Effector memory CD8-positive, alpha-beta T cell (primary cell): ENCODE data around the gene MGAT3.

ENCODE experiments used
- ATAC-seq: fragments of 150-1000 bp; cut with Tn5 transposase; replicated peaks from 2 replicates; pipeline ENCODE4 v1.10.0; 2021; ENCODE audit warnings: mild to moderate bottlenecking, moderate library complexity
- DNase-seq, 3 experiments: peaks; one replicate each; pipeline ENCODE4 v3.0.0; 2021
- H3K27ac Mint-ChIP-seq, 2 donors: one replicate each; pipeline ENCODE4 v1.8.0; 2022; ENCODE audit warnings: mild to moderate bottlenecking in 2 of 2, mixed read lengths in 2 of 2, moderate library complexity in 2 of 2
- H3K27me3 Mint-ChIP-seq, 2 donors: one replicate each; pipeline ENCODE4 v1.8.0; 2022; ENCODE audit warnings: mixed read lengths in 2 of 2
- H3K36me3 Mint-ChIP-seq: one replicate; pipeline ENCODE4 v1.8.0; 2022; ENCODE audit warnings: mild to moderate bottlenecking, moderate library complexity, mixed read lengths; ENCODE audit not compliant: insufficient read depth
- H3K4me1 Mint-ChIP-seq, 2 donors: one replicate each; pipeline ENCODE4 v1.8.0; 2022; ENCODE audit warnings: low read depth in 2 of 2, mixed read lengths in 2 of 2
- H3K4me3 Mint-ChIP-seq, 2 donors: one replicate each; pipeline ENCODE4 v1.8.0; 2022; ENCODE audit warnings: mild to moderate bottlenecking in 2 of 2, mixed read lengths in 2 of 2, moderate library complexity in 2 of 2
- H3K9me3 Mint-ChIP-seq, 2 donors: one replicate each; pipeline ENCODE4 v1.8.0; 2022; ENCODE audit warnings: mixed read lengths in 2 of 2

The MGAT3 gene

DNA sequence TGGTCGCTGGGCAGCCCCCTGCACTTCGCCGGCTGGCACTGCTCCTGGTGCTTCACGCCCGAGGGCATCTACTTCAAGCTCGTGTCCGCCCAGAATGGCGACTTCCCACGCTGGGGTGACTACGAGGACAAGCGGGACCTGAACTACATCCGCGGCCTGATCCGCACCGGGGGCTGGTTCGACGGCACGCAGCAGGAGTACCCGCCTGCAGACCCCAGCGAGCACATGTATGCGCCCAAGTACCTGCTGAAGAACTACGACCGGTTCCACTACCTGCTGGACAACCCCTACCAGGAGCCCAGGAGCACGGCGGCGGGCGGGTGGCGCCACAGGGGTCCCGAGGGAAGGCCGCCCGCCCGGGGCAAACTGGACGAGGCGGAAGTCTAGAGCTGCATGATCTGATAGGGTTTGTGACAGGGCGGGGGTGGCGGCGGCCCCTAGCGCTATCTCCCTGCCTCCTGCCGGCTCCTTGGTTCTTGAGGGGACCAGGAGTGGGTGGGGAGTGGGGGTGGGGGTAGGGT lies 31.8 kb downstream of the MGAT3 start:
- no peak overlapping the region for H3K4me3 Mint-ChIP-seq
- no peak overlapping the region for H3K27ac Mint-ChIP-seq
- no peaks in the 10 kb centered on the region for H3K9me3 Mint-ChIP-seq
- DNase-seq (no peak), ATAC-seq (no peak)
- H3K36me3 Mint-ChIP-seq = peaks cover 10% of the 10 kb centered on the region
- peaks cover 5 to 10% of the 10 kb centered on the region in 2 donors for H3K27me3 Mint-ChIP-seq
- peaks cover 6 to 11% of the 10 kb centered on the region in 2 donors for H3K4me1 Mint-ChIP-seq

DNA sequence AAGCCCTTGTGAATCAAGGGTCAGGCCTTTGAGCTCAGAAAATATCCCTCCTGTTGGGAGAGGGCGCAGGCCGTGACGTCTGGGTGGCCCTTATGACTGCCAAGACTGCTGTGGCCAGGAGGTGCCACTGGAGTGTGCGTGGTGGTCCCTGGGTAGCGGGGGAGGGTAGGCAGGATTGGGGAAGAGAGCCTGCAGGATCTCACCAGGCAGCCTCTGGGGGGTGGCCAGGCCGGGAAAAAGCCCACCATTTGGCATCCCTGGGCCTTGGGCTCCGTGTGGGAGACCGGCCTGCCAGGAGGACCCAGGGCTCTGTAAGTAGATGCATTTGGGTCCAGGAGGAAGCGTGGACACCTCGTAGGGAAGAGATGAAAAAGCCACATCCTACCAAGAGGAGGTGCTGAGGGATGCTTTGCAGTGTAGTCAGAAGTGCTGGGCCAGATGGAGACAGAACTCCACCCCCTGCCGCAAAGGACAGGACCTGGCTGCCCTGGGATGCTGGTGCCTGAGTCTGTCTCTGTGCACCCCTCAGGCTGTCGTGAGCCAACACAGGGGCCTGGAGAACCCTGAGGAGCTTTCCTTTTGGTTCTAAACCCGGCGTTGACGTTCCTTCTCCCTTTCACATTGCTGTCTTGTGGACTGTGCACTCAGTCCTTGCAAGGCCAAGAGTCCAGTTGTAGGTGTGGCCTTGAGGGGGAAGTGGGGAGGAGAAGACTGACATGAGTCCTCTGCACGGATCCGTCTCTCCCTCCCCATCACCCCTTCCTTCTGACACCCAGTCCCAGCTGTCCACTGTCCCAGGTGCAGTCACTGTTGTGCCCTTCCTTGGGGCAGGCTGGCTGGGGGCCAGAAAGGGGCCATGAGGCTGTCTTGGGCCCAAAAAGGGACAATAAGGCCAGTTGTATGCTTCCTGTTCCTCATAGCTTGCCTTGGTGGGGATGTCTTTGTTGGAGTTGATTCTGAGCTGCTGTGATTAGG lies 32.6 kb downstream of the MGAT3 start:
- DNase-seq (no peak), ATAC-seq (no peak)
- H3K27ac Mint-ChIP-seq = no peak overlapping the region
- H3K27me3 Mint-ChIP-seq = peaks cover 5 to 7% of the 10 kb centered on the region in 2 donors
- peaks cover 6 to 11% of the 10 kb centered on the region in 2 donors for H3K4me1 Mint-ChIP-seq
- H3K9me3 Mint-ChIP-seq = no peaks in the 10 kb centered on the region
- peak overlapping the region in 1 of 2 donors; percentile 21 for H3K4me3 Mint-ChIP-seq
- peaks cover 7% of the 10 kb centered on the region for H3K36me3 Mint-ChIP-seq

DNA sequence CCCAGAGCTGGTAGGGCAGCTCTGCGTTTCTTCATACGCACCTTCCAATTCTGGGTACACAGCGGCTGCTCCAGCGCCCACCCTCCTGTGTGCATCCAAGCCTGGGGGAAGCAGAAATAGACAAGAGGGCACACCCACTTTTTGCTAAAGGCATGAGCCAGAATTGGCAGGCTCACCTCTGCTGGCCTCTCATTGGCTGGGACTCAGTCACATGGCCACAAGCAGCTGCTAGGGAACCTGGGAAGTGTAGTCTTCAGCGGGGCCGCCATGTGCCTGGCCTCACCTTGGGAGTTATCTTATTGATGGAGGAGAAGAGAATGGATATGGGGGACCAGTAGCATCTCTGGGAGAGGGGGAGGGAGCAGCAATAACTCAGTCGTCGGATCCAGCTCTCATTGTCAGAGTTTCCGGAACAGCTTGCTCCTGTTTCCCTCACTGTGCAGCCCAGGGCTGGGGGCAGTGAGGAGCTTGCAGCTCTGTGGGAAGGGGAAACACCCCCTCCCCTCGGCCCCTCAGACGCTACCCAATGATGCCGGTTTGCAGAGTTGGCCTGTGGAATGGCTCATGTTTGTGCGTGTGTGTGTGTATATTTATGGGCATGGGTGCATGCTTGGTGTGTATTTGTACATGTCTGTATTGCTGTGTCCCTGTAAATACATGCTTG lies 33.5 kb downstream of the MGAT3 start:
- H3K27ac Mint-ChIP-seq = no peak overlapping the region
- peak; percentile 71 to 73 (median 72) for DNase-seq
- no peaks in the 10 kb centered on the region for H3K9me3 Mint-ChIP-seq
- ATAC-seq = peak; percentile 99
- peaks cover 5 to 7% of the 10 kb centered on the region in 2 donors for H3K27me3 Mint-ChIP-seq
- peak overlapping the region in 1 of 2 donors; percentile 21 for H3K4me3 Mint-ChIP-seq
- peaks cover 6 to 11% of the 10 kb centered on the region in 2 donors for H3K4me1 Mint-ChIP-seq
- peaks cover 7% of the 10 kb centered on the region for H3K36me3 Mint-ChIP-seq

DNA sequence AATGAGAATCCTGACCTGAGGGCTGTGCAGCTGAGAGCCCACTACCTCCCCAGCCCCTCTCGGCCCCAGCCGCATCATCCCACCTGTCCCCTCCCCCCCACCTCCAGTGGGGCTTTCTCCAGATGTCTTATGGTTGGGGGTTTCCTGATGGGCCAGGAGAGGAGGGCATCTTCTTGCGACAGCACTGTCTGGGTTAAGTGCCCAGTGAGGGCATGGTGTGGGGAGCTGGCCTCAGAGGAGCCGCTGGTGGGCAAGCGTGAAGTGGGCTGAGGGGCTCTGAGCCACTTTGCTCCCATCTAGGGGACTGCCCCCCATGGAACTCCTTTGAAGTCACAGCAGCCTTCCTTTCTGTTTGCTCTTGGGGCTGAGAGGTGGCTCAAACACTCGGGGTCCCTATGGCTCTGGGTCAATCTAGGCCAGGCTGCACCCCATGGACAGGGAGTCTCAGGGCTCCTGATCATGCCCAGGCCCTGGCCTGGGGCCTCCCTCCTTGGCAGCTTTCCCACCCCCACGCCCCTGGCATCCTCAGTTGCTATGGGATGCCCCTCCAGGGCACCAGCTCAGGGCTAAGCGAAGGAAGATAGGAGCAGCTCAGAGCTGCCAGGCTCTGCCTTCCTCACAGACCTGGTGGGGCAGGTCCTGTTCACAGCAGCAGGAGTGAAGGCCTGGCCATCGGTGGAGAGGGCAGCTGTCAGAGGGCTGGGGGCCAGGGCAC lies 34.3 kb downstream of the MGAT3 start:
- DNase-seq (no peak), ATAC-seq (no peak)
- peaks cover 6 to 11% of the 10 kb centered on the region in 2 donors for H3K4me1 Mint-ChIP-seq
- H3K36me3 Mint-ChIP-seq = peaks cover 7% of the 10 kb centered on the region
- no peak overlapping the region for H3K4me3 Mint-ChIP-seq
- H3K27ac Mint-ChIP-seq = no peak overlapping the region
- H3K9me3 Mint-ChIP-seq = no peaks in the 10 kb centered on the region
- H3K27me3 Mint-ChIP-seq = peaks cover 5 to 7% of the 10 kb centered on the region in 2 donors

DNA sequence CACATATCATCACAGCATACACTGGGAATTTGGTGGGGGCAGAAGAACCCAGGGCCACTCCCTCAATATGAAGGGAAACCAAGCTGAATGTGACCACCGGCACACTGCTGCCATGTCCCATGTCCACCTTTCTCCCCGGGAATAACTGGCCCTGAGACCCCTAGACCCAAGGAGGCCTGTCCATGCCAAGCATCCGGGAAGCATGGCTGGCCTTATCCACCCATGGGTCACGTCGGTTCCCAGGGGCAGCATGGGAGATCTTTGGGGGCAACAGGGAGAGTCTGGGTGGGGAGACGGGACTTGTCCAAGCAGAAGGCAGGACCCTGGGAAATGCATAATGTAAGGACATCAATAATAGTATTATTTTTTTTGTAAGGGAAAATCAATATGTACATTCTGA lies 34.9 kb downstream of the MGAT3 start:
- Mint-ChIP-seq H3K27me3 (peaks cover 5 to 7% of the 10 kb centered on the region in 2 donors), H3K27ac (no peak overlapping the region), H3K9me3 (no peaks in the 10 kb centered on the region), H3K4me3 (no peak overlapping the region), H3K4me1 (peaks cover 6 to 11% of the 10 kb centered on the region in 2 donors), H3K36me3 (peaks cover 4% of the 10 kb centered on the region)
- DNase-seq (no peak), ATAC-seq (no peak)

DNA sequence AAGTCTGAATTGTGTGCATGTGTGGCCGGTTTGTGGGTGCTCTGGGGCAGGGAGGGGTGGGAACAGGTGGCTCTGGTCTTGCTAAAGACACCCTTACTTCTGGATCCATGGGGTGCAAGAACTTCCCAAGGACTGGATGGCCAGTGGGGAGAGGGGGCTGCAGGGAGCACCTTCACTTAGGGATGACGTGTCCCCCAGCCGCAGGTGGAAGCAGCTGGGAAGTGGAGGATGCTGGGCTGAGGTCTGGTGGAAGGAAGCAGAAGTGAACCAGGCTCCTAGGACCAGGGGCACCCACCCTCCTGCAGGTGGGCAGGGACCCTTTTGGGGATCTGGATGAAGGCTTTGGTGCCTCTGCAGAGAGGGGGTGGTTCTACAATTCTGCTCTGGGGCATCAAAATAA lies 35.4 kb downstream of the MGAT3 start:
- no peak for DNase-seq
- peaks cover 4% of the 10 kb centered on the region for H3K36me3 Mint-ChIP-seq
- H3K4me3 Mint-ChIP-seq = no peak overlapping the region
- no peak overlapping the region for H3K27ac Mint-ChIP-seq
- no peak for ATAC-seq
- H3K9me3 Mint-ChIP-seq = no peaks in the 10 kb centered on the region
- H3K27me3 Mint-ChIP-seq = peaks cover 5 to 7% of the 10 kb centered on the region in 2 donors
- H3K4me1 Mint-ChIP-seq = peaks cover 6 to 11% of the 10 kb centered on the region in 2 donors

DNA sequence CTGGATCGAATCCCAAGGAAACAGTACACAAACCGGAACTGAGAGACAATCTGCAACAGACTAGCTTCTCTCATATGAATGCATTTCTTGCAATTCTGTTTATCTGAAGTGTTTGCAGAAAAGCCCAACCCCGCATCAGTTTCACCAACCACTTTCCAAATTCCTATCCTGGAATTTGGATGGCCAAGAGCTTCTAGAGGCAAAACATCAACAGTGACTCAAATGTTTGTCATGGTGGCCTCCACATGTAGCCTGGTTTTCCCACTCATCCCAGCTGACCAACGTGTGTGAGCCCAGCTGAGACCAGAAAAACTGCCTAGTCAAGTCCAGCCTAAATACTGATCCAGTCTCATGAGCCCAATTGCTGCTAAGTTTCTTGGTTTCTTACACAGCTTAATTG lies 36.9 kb downstream of the MGAT3 start:
- no peak overlapping the region for H3K27ac Mint-ChIP-seq
- H3K4me1 Mint-ChIP-seq = peaks cover 6 to 11% of the 10 kb centered on the region in 2 donors
- H3K9me3 Mint-ChIP-seq = no peaks in the 10 kb centered on the region
- ATAC-seq (no peak), DNase-seq (no peak)
- peaks cover 4% of the 10 kb centered on the region for H3K36me3 Mint-ChIP-seq
- no peak overlapping the region for H3K4me3 Mint-ChIP-seq
- peaks cover 5 to 7% of the 10 kb centered on the region in 2 donors for H3K27me3 Mint-ChIP-seq

DNA sequence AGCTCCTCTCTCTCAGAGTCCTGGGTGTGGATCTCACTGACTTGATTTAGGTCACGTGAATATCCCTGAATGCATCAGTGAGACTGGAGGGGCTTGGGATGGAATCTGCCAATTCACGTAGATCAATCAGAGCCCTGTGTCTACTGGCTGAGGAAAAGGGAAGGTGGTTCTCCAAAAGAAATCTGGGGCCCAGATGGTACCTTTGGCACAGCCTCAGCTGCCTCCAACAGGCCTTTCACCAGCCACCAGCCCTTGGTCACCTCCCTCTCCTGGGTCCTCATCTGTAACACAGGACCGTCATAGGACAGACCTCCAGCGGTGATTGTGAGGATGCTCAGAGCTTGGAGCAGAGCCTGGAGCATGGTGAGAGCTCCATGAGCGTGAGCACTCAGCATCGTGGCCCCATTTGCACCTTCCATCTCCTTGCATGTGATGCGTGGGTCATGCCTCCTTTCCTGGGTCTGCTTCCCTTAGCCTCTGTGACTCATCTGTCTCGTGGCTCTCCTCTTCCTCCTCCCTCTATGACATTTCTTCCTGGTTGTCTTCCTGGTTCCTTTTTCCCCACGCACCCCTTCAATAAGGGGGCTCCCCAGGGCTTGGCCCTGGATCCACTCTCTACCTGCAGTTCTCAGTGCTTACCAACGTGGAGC lies 37.8 kb downstream of the MGAT3 start:
- H3K4me3 Mint-ChIP-seq = no peak overlapping the region
- H3K27ac Mint-ChIP-seq = peak overlapping the region; percentile 44 to 55
- peaks cover 5 to 7% of the 10 kb centered on the region in 2 donors for H3K27me3 Mint-ChIP-seq
- DNase-seq = no peak
- H3K4me1 Mint-ChIP-seq = peaks cover 6 to 11% of the 10 kb centered on the region in 2 donors
- no peaks in the 10 kb centered on the region for H3K9me3 Mint-ChIP-seq
- H3K36me3 Mint-ChIP-seq = peaks cover 4% of the 10 kb centered on the region
- no peak for ATAC-seq

DNA sequence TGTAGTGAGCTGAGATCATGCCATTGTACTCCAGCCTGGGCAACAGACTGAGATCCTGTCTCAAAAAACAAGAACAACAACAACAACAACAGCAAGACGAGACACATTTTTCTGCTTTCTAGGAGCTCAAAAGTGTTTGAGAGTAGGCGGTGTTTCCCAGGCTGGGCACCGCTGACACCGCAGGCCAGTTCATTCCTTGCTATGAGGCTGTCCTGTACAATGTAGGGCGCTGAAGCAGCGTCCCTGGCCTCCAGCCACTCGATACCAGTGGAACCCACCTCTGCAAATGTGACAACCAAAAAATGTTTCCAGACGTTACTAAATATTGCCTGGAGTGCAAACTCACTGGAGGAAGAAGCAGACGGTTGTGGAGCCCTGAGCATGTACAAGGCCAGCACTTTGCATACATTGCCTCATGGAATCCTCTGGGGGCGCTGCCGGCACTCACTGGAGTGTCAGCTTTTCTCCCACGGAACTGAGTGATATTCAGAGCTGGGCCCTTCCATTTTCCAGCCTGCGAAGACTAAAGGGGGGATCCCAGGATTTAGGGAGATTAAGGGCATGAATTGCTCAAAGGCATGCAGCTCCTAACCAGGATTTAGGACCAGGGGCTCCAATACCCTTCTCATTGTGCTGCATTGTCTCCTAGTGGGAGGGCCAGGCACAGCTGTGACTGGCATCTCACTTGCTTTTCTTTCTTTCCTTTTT lies 39.5 kb downstream of the MGAT3 start:
- Mint-ChIP-seq H3K36me3 (peaks cover 6% of the 10 kb centered on the region), H3K9me3 (no peaks in the 10 kb centered on the region), H3K27me3 (peaks cover 5 to 6% of the 10 kb centered on the region in 2 donors), H3K4me1 (peaks cover 0 to 2% of the 10 kb centered on the region in 2 donors), H3K4me3 (no peak overlapping the region), H3K27ac (no peak overlapping the region)
- peak in 2 of 3 experiments; percentile 30 for DNase-seq
- ATAC-seq = peak; percentile 67

DNA sequence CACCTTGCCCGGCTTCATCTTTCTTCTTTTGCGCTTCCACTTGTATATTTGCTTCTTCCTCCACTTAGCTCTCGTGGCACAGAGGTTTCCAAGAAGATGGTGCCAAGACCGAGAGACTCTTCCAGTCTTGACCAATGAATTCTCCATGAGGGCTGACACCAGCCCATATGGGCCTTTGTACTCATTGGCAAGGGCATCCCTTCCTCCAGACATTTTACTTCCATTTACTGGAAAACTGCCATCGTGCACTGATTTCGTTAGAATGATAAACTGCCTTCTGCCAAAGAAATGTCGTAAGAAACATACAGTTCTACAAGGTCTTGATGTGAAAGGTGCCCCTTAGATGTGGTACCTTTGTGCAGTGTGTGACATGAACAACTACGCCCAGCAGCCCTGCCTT lies 40.6 kb downstream of the MGAT3 start:
- H3K27me3 Mint-ChIP-seq = no peaks in the 10 kb centered on the region
- H3K9me3 Mint-ChIP-seq = no peaks in the 10 kb centered on the region
- peaks cover 9% of the 10 kb centered on the region in 2 donors for H3K4me1 Mint-ChIP-seq
- H3K4me3 Mint-ChIP-seq = no peak overlapping the region
- H3K36me3 Mint-ChIP-seq = peaks cover 8% of the 10 kb centered on the region
- no peak overlapping the region for H3K27ac Mint-ChIP-seq
- ATAC-seq = no peak
- no peak for DNase-seq

DNA sequence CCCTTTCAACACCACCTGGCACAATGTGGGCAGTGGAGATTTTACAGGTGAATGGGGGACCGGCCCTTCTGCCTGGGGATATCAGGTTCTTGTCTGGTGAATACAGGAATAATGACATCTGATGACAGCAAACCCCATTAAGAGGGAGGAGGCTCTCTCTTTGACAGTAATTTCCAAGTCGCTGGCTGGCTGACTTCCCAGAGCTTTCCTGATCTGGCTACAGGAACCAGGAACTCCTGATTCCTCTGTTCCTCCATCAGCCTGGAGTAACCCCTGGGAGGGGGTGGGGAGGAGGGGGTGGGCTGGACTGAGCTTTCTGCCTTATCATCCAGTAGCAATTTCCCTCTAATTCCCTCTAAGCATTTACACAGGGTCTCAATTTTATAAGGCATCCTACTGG lies 41.6 kb downstream of the MGAT3 start:
- peaks cover 12 to 14% of the 10 kb centered on the region in 2 donors for H3K4me1 Mint-ChIP-seq
- DNase-seq (no peak), ATAC-seq (no peak)
- H3K27me3 Mint-ChIP-seq = no peaks in the 10 kb centered on the region
- H3K9me3 Mint-ChIP-seq = no peaks in the 10 kb centered on the region
- peaks cover 8% of the 10 kb centered on the region for H3K36me3 Mint-ChIP-seq
- H3K4me3 Mint-ChIP-seq = no peak overlapping the region
- no peak overlapping the region for H3K27ac Mint-ChIP-seq

DNA sequence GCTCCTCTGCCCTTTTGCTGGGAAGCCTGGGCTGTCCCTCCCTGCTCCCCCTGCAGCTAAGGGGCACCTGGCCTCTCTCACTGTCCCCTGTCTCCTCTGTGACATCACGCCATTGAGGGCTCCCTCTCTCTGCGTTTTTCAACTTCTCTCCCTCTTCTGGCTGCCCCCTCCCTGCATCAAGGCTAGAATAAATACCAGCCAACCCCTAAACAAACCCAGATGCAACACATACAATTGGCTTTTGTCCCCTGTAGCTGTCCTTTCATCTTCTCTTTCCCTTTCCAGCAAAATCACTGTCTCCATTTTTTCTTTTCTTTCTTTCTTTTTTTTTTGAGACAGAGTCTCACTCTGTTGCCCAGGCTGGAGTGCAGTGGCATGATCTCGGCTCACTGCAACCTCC lies 42.0 kb downstream of the MGAT3 start:
- no peaks in the 10 kb centered on the region for H3K9me3 Mint-ChIP-seq
- DNase-seq (no peak), ATAC-seq (no peak)
- H3K36me3 Mint-ChIP-seq = peaks cover 8% of the 10 kb centered on the region
- peaks cover 17 to 19% of the 10 kb centered on the region in 2 donors for H3K4me1 Mint-ChIP-seq
- no peak overlapping the region for H3K4me3 Mint-ChIP-seq
- no peak overlapping the region for H3K27ac Mint-ChIP-seq
- H3K27me3 Mint-ChIP-seq = no peaks in the 10 kb centered on the region
